Measurements from ENCODE around the gene CDH13.

- TF ChIP-seq CTCF (IDR thresholded peaks at IDR 0.05; ENCODE audit: poor library complexity) (no peak), EZH2 (IDR thresholded peaks at IDR 0.05; ENCODE audit: borderline replicate concordance) (no peak)
Observed at GRCh38 chr16:83310816-83311215, 684.0 kb downstream of the CDH13 start.

Data from hepatocyte (in vitro differentiated cells).